ENCODE results near the gene TRAF7.

The TRAF7 gene

GRCh38 chr16:2161911-2162310 lies 6.3 kb downstream of the TRAF7 start:
- Mint-ChIP-seq H3K27me3 (no peaks in the 10 kb centered on the region), H3K4me3 (no peak overlapping the region), H3K27ac (no peak overlapping the region), H3K9me3 (peaks cover 10% of the 10 kb centered on the region), H3K4me1 (peaks cover 12% of the 10 kb centered on the region), H3K36me3 (peaks cover 19% of the 10 kb centered on the region)
- CTCF ChIA-PET: no interaction called here
- DNase-seq: no peak

GRCh38 chr16:2162676-2163118 lies 7.1 kb downstream of the TRAF7 start:
- Mint-ChIP-seq H3K4me1 (peaks cover 4% of the 10 kb centered on the region), H3K36me3 (peaks cover 21% of the 10 kb centered on the region), H3K4me3 (no peak overlapping the region), H3K27ac (no peak overlapping the region), H3K9me3 (peaks cover 10% of the 10 kb centered on the region), H3K27me3 (no peaks in the 10 kb centered on the region)
- CTCF ChIA-PET: no interaction called here
- no peak for DNase-seq

- Mint-ChIP-seq H3K27ac (no peak overlapping the region), H3K9me3 (peaks cover 10% of the 10 kb centered on the region)
- CTCF ChIA-PET: no interaction called here
These were observed 7.8 kb downstream of the TRAF7 start for GRCh38 chr16:2163211-2163881.

DNA sequence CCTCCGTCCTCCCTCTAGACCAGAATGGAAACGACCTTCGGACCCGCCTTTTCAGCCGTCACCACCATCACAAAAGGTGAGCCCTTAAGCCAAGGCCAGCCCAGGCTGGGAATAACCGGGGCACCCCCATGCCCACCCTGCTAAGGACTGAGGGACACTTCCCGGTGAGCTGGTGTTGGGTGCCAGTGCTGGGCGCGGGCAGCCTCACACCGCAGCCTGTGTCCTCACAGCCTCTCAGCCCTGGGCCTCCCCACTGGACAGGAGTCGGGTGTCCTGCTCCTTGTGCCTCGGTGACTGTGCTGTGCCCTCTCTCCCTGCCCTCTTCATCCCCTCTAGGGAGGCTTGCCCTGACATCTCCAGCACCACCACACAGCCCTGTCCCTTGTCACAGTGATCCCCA lies 10.3 kb downstream of the TRAF7 start:
- no peaks in the 10 kb centered on the region for H3K4me1 Mint-ChIP-seq
- no peak for DNase-seq
- CTCF ChIA-PET: no interaction called here
- H3K4me3 Mint-ChIP-seq: no peak overlapping the region
- no peaks in the 10 kb centered on the region for H3K27me3 Mint-ChIP-seq
- H3K9me3 Mint-ChIP-seq: peaks cover 10% of the 10 kb centered on the region
- peak overlapping the region; percentile 77 for H3K27ac Mint-ChIP-seq
- H3K36me3 Mint-ChIP-seq: peaks cover 21% of the 10 kb centered on the region

More at GRCh38 chr16:2163211-2163881, 7.8 kb downstream of the TRAF7 start:
- no peak for DNase-seq
- no peaks in the 10 kb centered on the region for H3K27me3 Mint-ChIP-seq
- peaks cover 21% of the 10 kb centered on the region for H3K36me3 Mint-ChIP-seq
- no peak overlapping the region for H3K4me3 Mint-ChIP-seq
- H3K4me1 Mint-ChIP-seq: no peaks in the 10 kb centered on the region

DNA sequence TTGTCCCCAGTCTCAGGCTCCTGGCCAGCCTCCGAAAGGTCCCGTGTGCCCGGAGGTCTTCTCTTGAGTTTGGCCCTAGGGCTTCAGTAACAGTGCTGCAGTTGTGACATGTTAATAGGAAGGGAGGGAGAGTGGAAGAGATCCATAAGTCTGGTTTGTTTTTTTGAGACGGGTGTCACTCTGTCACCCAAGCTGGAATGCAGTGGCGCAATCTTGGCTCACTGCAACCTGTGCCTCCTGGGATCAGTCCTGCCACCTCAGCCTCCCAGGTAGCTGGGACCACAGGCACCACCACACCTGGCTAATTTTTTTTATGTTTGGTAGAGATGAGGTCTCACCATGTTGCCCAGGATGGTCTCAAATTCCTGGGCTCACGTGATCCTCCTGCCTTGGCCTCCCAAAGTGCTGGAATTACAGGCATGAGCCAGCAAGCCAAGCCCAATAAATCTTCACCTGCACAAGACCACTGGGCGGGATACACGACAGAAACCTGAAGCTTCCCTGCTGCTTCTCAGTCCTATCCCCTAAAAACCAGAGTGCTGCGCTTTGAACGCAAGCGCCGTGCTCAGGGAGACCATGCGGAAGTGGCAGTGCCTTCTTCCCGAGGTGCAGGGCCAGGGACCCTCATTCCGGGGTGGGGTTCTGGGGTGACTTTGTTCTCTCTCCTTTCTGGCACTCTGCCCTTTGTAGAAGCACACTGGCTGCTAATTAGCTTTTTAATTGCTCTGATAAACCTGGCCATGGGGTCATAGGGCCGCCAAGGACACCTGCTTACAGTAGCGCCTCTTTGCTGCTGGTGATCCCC lies 10.9 kb downstream of the TRAF7 start:
- CTCF ChIA-PET: interaction anchor here (0.6 kb wide), 1 partner anchor 26 kb away, joined by 3 read pairs; no protein-coding TSS in a partner anchor
- Mint-ChIP-seq H3K27ac (peak overlapping the region; percentile 77), H3K36me3 (peaks cover 21% of the 10 kb centered on the region)

DNA sequence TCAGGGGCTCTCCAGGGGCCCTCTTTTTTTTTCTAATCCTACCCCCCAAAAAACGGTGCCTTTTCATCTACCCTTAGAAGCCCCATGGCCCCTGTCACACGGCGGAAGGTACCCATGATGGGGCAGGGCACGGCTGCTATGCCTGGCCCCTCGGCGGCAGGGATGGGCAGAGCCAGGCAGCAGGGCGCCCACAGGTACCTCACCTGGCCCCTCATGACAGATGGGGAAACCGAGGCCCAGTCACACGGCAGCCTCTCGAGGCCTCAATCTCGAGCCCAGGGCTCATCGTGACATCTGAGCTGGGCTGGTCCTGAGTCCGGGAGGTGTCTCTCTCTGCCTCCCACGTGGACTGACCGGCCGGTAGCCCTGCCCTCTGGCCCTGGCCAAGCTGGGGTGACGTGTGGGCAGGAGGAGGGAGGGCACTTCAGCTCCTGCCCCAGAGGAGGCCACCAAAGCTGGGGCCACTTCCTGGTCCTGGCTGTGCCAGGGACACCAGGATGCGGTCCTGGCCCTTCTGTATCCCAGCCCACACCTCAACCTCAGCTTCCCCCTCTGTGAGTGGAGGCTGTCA lies 11.6 kb downstream of the TRAF7 start:
- Mint-ChIP-seq H3K36me3 (peaks cover 21% of the 10 kb centered on the region), H3K4me3 (no peak overlapping the region), H3K9me3 (peaks cover 10% of the 10 kb centered on the region), H3K27ac (no peak overlapping the region), H3K27me3 (no peaks in the 10 kb centered on the region), H3K4me1 (no peaks in the 10 kb centered on the region)
- CTCF ChIA-PET: no interaction called here
- DNase-seq: no peak

More for the DNA sequence above, 10.9 kb downstream of the TRAF7 start:
- Mint-ChIP-seq H3K27me3 (no peaks in the 10 kb centered on the region), H3K4me3 (no peak overlapping the region), H3K4me1 (no peaks in the 10 kb centered on the region), H3K9me3 (peaks cover 10% of the 10 kb centered on the region)
- no peak for DNase-seq

- H3K9me3 Mint-ChIP-seq: peaks cover 5% of the 10 kb centered on the region
- no peak overlapping the region for H3K27ac Mint-ChIP-seq
- CTCF ChIA-PET: interaction anchor here (0.5 to 1.1 kb wide), 2 partner anchors 8 to 762 kb away, joined by 3 read pairs; no protein-coding TSS in a partner anchor
- peaks cover 22% of the 10 kb centered on the region for H3K36me3 Mint-ChIP-seq
- H3K27me3 Mint-ChIP-seq: no peaks in the 10 kb centered on the region
- no peaks in the 10 kb centered on the region for H3K4me1 Mint-ChIP-seq
- DNase-seq: no peak
- no peak overlapping the region for H3K4me3 Mint-ChIP-seq
These were observed 14.5 kb downstream of the TRAF7 start for GRCh38 chr16:2170080-2170479.

DNA sequence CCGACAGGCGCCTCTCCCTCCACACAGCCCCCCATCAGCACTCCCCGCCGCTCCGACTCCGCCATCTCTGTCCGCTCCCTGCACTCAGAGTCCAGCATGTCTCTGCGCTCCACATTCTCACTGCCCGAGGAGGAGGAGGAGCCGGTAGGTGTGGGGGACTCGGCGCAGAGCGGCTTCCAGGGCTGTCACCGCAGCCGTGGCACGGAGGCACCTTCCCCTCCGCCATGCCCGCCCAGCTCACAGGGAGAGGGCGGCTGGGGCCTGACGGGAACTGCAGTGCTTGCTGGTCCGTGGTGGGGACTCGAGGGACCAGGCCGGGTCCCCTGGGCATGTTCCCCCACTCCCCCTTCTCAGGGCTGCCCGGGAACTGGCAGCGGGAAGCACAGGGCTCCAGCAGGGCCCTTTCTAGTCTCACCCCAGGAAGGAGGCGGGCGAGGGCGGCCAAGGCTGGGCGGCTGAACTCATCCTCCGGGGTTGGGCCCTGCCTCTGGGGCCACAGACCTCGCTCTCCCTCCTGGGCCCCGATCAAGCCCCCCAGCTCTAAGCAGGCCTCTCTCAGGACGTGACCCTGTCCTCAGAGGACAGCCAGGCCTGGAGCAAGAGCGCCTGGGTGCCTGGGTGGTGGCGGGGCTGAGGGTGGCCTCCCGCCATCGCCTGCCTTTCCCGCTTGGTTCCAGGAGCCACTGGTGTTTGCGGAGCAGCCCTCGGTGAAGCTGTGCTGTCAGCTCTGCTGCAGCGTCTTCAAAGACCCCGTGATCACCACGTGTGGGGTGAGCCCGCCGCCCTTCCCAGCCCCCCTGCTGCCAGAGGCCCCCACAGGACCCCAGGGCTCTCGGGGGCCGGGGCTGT lies 15.2 kb downstream of the TRAF7 start:
- Mint-ChIP-seq H3K27ac (no peak overlapping the region), H3K4me1 (no peaks in the 10 kb centered on the region), H3K36me3 (peaks cover 21% of the 10 kb centered on the region), H3K9me3 (peaks cover 2% of the 10 kb centered on the region), H3K27me3 (no peaks in the 10 kb centered on the region), H3K4me3 (no peak overlapping the region)
- no peak for DNase-seq
- CTCF ChIA-PET: no interaction called here

- Mint-ChIP-seq H3K36me3 (peaks cover 20% of the 10 kb centered on the region), H3K27ac (no peak overlapping the region), H3K4me3 (no peak overlapping the region), H3K9me3 (no peaks in the 10 kb centered on the region), H3K4me1 (no peaks in the 10 kb centered on the region), H3K27me3 (no peaks in the 10 kb centered on the region)
- CTCF ChIA-PET: no interaction called here
- no peak for DNase-seq
These were observed 16.1 kb downstream of the TRAF7 start for GRCh38 chr16:2171601-2172178.

DNA sequence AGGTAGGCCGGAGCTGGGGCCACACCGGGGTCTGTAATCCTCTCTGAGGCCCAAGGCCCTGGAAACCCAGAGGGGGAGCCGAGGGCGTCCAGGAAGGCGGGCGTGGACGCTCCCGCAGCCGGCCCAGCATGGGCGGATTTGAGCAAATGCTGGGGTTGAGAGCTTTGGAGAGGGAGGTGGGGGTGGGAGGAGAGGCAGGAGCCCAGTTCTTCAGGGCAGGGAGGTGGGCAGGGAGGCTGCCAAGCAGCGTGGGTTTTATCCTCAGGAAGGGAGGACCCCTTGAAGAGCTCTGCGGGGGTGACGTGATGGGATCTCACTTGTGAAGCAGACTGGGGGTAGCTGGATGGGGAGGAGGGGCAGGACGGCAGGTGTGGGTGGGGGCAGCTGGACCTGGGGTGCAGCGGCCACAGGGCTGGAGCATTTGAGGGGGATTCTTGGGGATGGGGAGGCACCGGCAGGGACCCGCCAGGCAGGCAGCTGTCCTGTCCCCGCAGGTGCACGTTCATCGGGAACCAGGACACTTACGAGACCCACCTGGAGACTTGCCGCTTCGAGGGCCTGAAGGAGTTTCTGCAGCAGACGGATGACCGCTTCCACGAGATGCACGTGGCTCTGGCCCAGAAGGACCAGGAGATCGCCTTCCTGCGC lies 17.2 kb downstream of the TRAF7 start:
- CTCF ChIA-PET: no interaction called here
- Mint-ChIP-seq H3K9me3 (no peaks in the 10 kb centered on the region), H3K4me1 (no peaks in the 10 kb centered on the region), H3K27me3 (no peaks in the 10 kb centered on the region), H3K36me3 (peaks cover 19% of the 10 kb centered on the region), H3K4me3 (no peak overlapping the region), H3K27ac (no peak overlapping the region)
- DNase-seq: no peak

- CTCF ChIA-PET: no interaction called here
- Mint-ChIP-seq H3K27ac (no peak overlapping the region), H3K4me1 (no peaks in the 10 kb centered on the region), H3K36me3 (peaks cover 19% of the 10 kb centered on the region), H3K9me3 (no peaks in the 10 kb centered on the region), H3K27me3 (no peaks in the 10 kb centered on the region), H3K4me3 (no peak overlapping the region)
- no peak for DNase-seq
These were observed 17.8 kb downstream of the TRAF7 start for GRCh38 chr16:2173366-2173765.

- no peaks in the 10 kb centered on the region for H3K4me1 Mint-ChIP-seq
- no peak for DNase-seq
- H3K27ac Mint-ChIP-seq: no peak overlapping the region
- H3K4me3 Mint-ChIP-seq: no peak overlapping the region
- H3K27me3 Mint-ChIP-seq: no peaks in the 10 kb centered on the region
- H3K36me3 Mint-ChIP-seq: peaks cover 19% of the 10 kb centered on the region
- CTCF ChIA-PET: no interaction called here
- H3K9me3 Mint-ChIP-seq: no peaks in the 10 kb centered on the region
These were observed 18.3 kb downstream of the TRAF7 start for GRCh38 chr16:2173916-2174315.

- no peak for DNase-seq
- Mint-ChIP-seq H3K4me3 (no peak overlapping the region), H3K27ac (no peak overlapping the region), H3K36me3 (peaks cover 19% of the 10 kb centered on the region), H3K9me3 (no peaks in the 10 kb centered on the region), H3K27me3 (no peaks in the 10 kb centered on the region), H3K4me1 (no peaks in the 10 kb centered on the region)
- CTCF ChIA-PET: no interaction called here
These were observed 19.0 kb downstream of the TRAF7 start for GRCh38 chr16:2174396-2175131.
